SK-N-SH treated with all-trans-retinoic acid at 6 μM for 48 hours (cell line): Measurements from ENCODE around the gene FHOD1.

Experiments
- ARNTL ChIP-seq: fragments of 450-650 bp; formaldehyde crosslinking; IDR thresholded peaks from 2 replicates; pipeline ENCODE4 v1.5.0; 2020; ENCODE audit warnings: low read depth, mild to moderate bottlenecking, moderate library complexity, borderline replicate concordance
- CSDC2 ChIP-seq: fragments of 250-450 bp; sonication (Bioruptor Pico); IDR thresholded peaks from 2 replicates; pipeline ENCODE4 v1.5.0; 2020; ENCODE audit warnings: mild to moderate bottlenecking, moderate library complexity
- GLIS3 ChIP-seq: fragments of 250-450 bp; sonication (Bioruptor Pico); IDR thresholded peaks from 2 replicates; pipeline ENCODE4 v1.5.0; 2020; ENCODE audit warnings: mild to moderate bottlenecking, moderate library complexity
- ISL1 ChIP-seq: fragments of 250-450 bp; sonication (Bioruptor Pico); IDR thresholded peaks from 2 replicates; pipeline ENCODE4 v2.1.2; 2022; ENCODE audit warnings: mild to moderate bottlenecking, moderate library complexity
- PATZ1 ChIP-seq: fragments of 250-450 bp; sonication (Bioruptor Pico); IDR thresholded peaks from 2 replicates; pipeline ENCODE4 v1.8.0; 2020; ENCODE audit warnings: mild to moderate bottlenecking, moderate library complexity, borderline replicate concordance
- POU6F1 ChIP-seq: fragments of 250-450 bp; sonication (Bioruptor Pico); IDR thresholded peaks from 2 replicates; pipeline ENCODE4 v1.8.0; 2021; ENCODE audit warnings: low read depth, mild to moderate bottlenecking, moderate library complexity, borderline replicate concordance
- RARB ChIP-seq: fragments of 250-450 bp; sonication (Bioruptor Pico); IDR thresholded peaks from 2 replicates; pipeline ENCODE4 v1.8.0; 2021; ENCODE audit warnings: mild to moderate bottlenecking, moderate library complexity
- SNAI2 ChIP-seq: fragments of 250-450 bp; sonication (Bioruptor Pico); IDR thresholded peaks from 2 replicates; pipeline ENCODE4 v1.5.0; 2020; ENCODE audit warnings: mild to moderate bottlenecking, moderate library complexity
- TCF4 ChIP-seq: fragments of 250-450 bp; sonication (Bioruptor Pico); IDR thresholded peaks from 2 replicates; pipeline ENCODE4 v1.8.0; 2021; ENCODE audit warnings: mild to moderate bottlenecking, moderate library complexity, borderline replicate concordance
- TSHZ2 ChIP-seq: fragments of 250-450 bp; sonication (Bioruptor Pico); IDR thresholded peaks from 2 replicates; pipeline ENCODE4 v1.5.0; 2020; ENCODE audit warnings: mild to moderate bottlenecking, moderate library complexity
- ZFP3 ChIP-seq: fragments of 250-450 bp; sonication (Bioruptor Pico); IDR thresholded peaks from 2 replicates; pipeline ENCODE4 v1.5.0; 2020; ENCODE audit warnings: mild to moderate bottlenecking, moderate library complexity
- ZNF70 ChIP-seq: fragments of 450-650 bp; formaldehyde crosslinking; IDR thresholded peaks from 2 replicates; pipeline ENCODE4 v1.5.0; 2020; ENCODE audit warnings: mild to moderate bottlenecking, moderate library complexity
- TF ChIP-seq, protein P1 (sequence below): fragments of 250-450 bp; sonication (Bioruptor Pico); IDR thresholded peaks from 2 replicates; pipeline ENCODE4 v1.5.1; 2020; ENCODE audit warnings: low read depth, mild to moderate bottlenecking, moderate library complexity
- TF ChIP-seq, protein P2 (sequence below): fragments of 250-450 bp; sonication (Bioruptor Pico); IDR thresholded peaks from 2 replicates; pipeline ENCODE4 v1.5.1; 2021; ENCODE audit warnings: mild to moderate bottlenecking, moderate library complexity

- TF ChIP-seq ISL1 (no peak), POU6F1 (CRISPR knock-in tag) (no peak), RARB (no peak), GLIS3 (CRISPR knock-in tag) (no peak), SNAI2 (CRISPR knock-in tag) (no peak), ZNF70 (CRISPR knock-in tag) (no peak), PATZ1 (CRISPR knock-in tag) (no peak), TSHZ2 (CRISPR knock-in tag) (no peak), CSDC2 (CRISPR knock-in tag) (no peak), ARNTL (CRISPR knock-in tag) (no peak), ZFP3 (CRISPR knock-in tag) (no peak), TCF4 (no peak)
- TF ChIP-seq, protein P1, sequence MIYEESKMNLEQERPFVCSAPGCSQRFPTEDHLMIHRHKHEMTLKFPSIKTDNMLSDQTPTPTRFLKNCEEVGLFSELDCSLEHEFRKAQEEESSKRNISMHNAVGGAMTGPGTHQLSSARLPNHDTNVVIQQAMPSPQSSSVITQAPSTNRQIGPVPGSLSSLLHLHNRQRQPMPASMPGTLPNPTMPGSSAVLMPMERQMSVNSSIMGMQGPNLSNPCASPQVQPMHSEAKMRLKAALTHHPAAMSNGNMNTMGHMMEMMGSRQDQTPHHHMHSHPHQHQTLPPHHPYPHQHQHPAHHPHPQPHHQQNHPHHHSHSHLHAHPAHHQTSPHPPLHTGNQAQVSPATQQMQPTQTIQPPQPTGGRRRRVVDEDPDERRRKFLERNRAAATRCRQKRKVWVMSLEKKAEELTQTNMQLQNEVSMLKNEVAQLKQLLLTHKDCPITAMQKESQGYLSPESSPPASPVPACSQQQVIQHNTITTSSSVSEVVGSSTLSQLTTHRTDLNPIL (CRISPR knock-in tag) = no peak
- TF ChIP-seq, protein P2, sequence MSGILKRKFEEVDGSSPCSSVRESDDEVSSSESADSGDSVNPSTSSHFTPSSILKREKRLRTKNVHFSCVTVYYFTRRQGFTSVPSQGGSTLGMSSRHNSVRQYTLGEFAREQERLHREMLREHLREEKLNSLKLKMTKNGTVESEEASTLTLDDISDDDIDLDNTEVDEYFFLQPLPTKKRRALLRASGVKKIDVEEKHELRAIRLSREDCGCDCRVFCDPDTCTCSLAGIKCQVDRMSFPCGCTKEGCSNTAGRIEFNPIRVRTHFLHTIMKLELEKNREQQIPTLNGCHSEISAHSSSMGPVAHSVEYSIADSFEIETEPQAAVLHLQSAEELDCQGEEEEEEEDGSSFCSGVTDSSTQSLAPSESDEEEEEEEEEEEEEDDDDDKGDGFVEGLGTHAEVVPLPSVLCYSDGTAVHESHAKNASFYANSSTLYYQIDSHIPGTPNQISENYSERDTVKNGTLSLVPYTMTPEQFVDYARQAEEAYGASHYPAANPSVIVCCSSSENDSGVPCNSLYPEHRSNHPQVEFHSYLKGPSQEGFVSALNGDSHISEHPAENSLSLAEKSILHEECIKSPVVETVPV (CRISPR knock-in tag) = no peak
These were observed 35.6 kb downstream of the FHOD1 start for GRCh38 chr16:67211674-67212073.
